SU-DHL-6 (cell line): ENCODE data around the gene AFG1L.

Experiments
- H2AFZ ChIP-seq: fragments of 200-600 bp; sonication (generic); 2 replicates; pipeline ENCODE4 v1.6.1; 2014; ENCODE audit warnings: low read depth, mild to moderate bottlenecking, moderate library complexity, mixed read lengths, antibody characterized with exemption, low read length; ENCODE audit not compliant: severe bottlenecking
- H3F3A ChIP-seq: fragments of 200-600 bp; shearing (Covaris generic); 2 replicates; pipeline ENCODE4 v1.6.0; 2016; ENCODE audit warnings: antibody characterized with exemption, mild to moderate bottlenecking; ENCODE audit not compliant: insufficient read depth
- H3K27ac ChIP-seq: fragments of 200-600 bp; sonication (generic); 2 replicates; pipeline ENCODE4 v1.5.1; 2016; ENCODE audit warnings: low read depth, mild to moderate bottlenecking, low read length, moderate library complexity, mixed read lengths
- H3K27me3 ChIP-seq: fragments of 200-600 bp; sonication (generic), shearing (Covaris generic); 2 replicates; pipeline ENCODE4 v1.6.0; 2014; ENCODE audit warnings: mild to moderate bottlenecking, low read length
- H3K36me3 ChIP-seq: fragments of 200-600 bp; sonication (generic); 2 replicates; pipeline ENCODE4 v1.6.1; 2014; ENCODE audit warnings: mild to moderate bottlenecking, low read length, mixed read lengths
- H3K4me2 ChIP-seq: fragments of 300-600, 200-600 bp; shearing (Covaris generic), sonication (generic); 2 replicates; pipeline ENCODE4 v1.6.0; 2014; ENCODE audit warnings: low read length, low read depth, mild to moderate bottlenecking; ENCODE audit not compliant: poor library complexity, severe bottlenecking
- H3K4me3 ChIP-seq: fragments of 200-600 bp; sonication (generic); 2 replicates; pipeline ENCODE4 v1.5.1; 2014; ENCODE audit warnings: antibody characterized with exemption, low read length, mild to moderate bottlenecking, mixed read lengths; ENCODE audit not compliant: insufficient read depth, poor library complexity, severe bottlenecking
- H3K79me2 ChIP-seq: fragments of 200-600 bp; sonication (generic); 2 replicates; pipeline ENCODE4 v1.6.1; 2014; ENCODE audit warnings: mild to moderate bottlenecking, low read length, moderate library complexity; ENCODE audit not compliant: insufficient read depth
- H3K9ac ChIP-seq: fragments of 200-600 bp; sonication (generic); 2 replicates; pipeline ENCODE4 v1.7.0; 2014; ENCODE audit warnings: mild to moderate bottlenecking, low read length
- H3K9me2 ChIP-seq: fragments of 200-600 bp; sonication (generic); replicated peaks from 2 replicates; pipeline ENCODE4 v1.6.1; 2014; ENCODE audit warnings: low read length; ENCODE audit not compliant: insufficient read depth
- H3K9me3 ChIP-seq: fragments of 200-600 bp; sonication (generic); 2 replicates; pipeline ENCODE4 v1.6.1; 2014; ENCODE audit warnings: low read length, mixed read lengths; ENCODE audit not compliant: insufficient read depth
- H4K20me1 ChIP-seq: fragments of 200-600 bp; sonication (generic); 2 replicates; pipeline ENCODE4 v1.6.1; 2014; ENCODE audit warnings: low read depth, mild to moderate bottlenecking, antibody characterized with exemption, low read length, moderate library complexity, mixed read lengths
- EZH2phosphoT487 ChIP-seq: fragments of 200-600 bp; sonication (generic), shearing (Covaris generic); conservative IDR thresholded peaks from 2 replicates; pipeline ENCODE4 v1.6.1; 2018; ENCODE audit warnings: mild to moderate bottlenecking, antibody characterized with exemption, low read length, moderate library complexity, mixed read lengths
- TF ChIP-seq, protein P1 (sequence below): fragments of 200-600 bp; sonication (generic); IDR thresholded peaks from one replicate; pipeline ENCODE4 v1.5.1; 2017; ENCODE audit warnings: antibody characterized with exemption, mild to moderate bottlenecking, low read length, moderate library complexity; ENCODE audit not compliant: insufficient read depth, poor library complexity, severe bottlenecking

The AFG1L gene

DNA sequence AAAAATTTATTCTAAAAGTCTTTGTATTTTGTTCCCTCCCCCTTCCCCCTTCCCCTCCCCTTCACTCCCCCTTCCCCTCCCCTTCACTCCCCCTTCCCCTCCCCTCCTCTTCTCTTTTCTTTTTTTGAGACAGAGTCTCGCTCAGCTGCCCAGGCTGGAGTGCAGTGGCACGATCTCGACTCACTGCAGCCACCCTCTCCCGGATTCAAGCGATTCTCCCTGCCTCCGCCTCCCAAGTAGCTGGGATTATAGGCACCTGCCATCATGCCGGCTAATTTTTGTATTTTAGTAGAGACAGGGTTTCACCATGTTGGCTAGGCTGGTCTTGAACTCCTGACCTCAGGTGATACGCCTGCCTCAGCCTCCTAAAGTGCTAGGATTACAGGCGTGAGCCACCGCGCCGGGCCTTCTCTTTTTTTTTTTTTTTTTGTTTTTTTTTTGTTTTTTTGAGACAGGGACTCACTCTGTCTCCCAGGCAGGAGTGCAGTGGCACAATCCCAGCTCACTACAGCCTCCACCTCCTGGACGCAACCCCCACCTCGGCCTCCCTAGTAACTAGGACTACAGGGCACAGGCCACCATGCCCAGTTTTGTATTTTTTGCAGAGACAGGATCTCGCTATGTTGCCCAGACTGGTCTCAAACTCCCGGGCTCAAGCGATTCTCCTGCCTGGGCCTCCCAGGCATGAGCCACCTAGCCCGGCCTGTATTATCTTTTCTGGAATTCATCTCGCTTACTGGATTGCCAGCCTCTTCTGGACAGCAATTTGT is 1.1 kb upstream of the AFG1L start:
- no peaks in the 10 kb centered on the region for H4K20me1 ChIP-seq
- H3K9me3 ChIP-seq: no peaks in the 10 kb centered on the region
- peak overlapping the region; percentile 98 for H2AFZ ChIP-seq
- peak overlapping the region; percentile 72 for H3K4me2 ChIP-seq
- H3K79me2 ChIP-seq: peaks cover 3% of the 10 kb centered on the region; the same call in 1 of the 2 replicates
- peak overlapping the region; percentile 82 for H3K4me3 ChIP-seq
- H3K36me3 ChIP-seq: no peaks in the 10 kb centered on the region
- no peaks in the 10 kb centered on the region for H3K9me2 ChIP-seq
- no peak overlapping the region for H3K9ac ChIP-seq
- H3K27ac ChIP-seq: no peak overlapping the region
- H3F3A ChIP-seq: peaks cover 14% of the 10 kb centered on the region; the same call in 1 of the 2 replicates
- H3K27me3 ChIP-seq: no peaks in the 10 kb centered on the region
- TF ChIP-seq, protein P1, sequence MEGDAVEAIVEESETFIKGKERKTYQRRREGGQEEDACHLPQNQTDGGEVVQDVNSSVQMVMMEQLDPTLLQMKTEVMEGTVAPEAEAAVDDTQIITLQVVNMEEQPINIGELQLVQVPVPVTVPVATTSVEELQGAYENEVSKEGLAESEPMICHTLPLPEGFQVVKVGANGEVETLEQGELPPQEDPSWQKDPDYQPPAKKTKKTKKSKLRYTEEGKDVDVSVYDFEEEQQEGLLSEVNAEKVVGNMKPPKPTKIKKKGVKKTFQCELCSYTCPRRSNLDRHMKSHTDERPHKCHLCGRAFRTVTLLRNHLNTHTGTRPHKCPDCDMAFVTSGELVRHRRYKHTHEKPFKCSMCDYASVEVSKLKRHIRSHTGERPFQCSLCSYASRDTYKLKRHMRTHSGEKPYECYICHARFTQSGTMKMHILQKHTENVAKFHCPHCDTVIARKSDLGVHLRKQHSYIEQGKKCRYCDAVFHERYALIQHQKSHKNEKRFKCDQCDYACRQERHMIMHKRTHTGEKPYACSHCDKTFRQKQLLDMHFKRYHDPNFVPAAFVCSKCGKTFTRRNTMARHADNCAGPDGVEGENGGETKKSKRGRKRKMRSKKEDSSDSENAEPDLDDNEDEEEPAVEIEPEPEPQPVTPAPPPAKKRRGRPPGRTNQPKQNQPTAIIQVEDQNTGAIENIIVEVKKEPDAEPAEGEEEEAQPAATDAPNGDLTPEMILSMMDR: no peak
- no peak for TF ChIP-seq EZH2phosphoT487

- Histone ChIP-seq H3K79me2 (peaks cover 3% of the 10 kb centered on the region; the same call in 1 of the 2 replicates), H3K4me3 (peak overlapping the region; percentile 82), H3K9ac (peak overlapping the region; percentile 89), H4K20me1 (no peaks in the 10 kb centered on the region), H3K27me3 (no peaks in the 10 kb centered on the region), H3K9me3 (no peaks in the 10 kb centered on the region), H3F3A (peaks cover 14% of the 10 kb centered on the region; the same call in 1 of the 2 replicates), H3K36me3 (no peaks in the 10 kb centered on the region), H3K9me2 (no peaks in the 10 kb centered on the region), H2AFZ (peak overlapping the region; percentile 98), H3K27ac (peak overlapping the region; percentile 70), H3K4me2 (peak overlapping the region; percentile 72)
- no peak for TF ChIP-seq EZH2phosphoT487
- TF ChIP-seq, protein P1: no peak
Observed at GRCh38 chr6:108294297-108294726, 542 bp upstream of the AFG1L start.

DNA sequence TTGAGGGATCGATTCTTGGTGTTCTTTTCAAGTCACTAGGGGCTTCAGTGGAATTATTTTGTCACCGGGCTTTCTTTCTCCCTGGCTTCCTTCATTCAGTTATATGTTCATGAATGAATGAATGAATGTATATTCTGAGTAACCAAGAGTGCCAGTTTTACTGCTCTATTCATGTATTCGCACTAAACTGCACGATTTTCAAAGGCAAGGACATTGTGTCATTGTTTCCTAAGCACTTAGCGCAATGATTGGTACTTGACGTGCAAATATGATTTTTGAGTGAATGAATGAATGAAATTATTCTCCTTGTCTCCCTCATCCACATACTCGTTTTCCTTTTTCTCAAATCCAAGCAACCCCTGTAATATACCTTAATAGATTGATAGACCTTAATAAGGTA is 822 bp downstream of the AFG1L start:
- TF ChIP-seq, protein P1: no peak
- Histone ChIP-seq H3K27ac (no peak overlapping the region), H3K9me2 (no peaks in the 10 kb centered on the region), H3K9me3 (no peaks in the 10 kb centered on the region), H4K20me1 (no peaks in the 10 kb centered on the region), H3K4me3 (peak overlapping the region; percentile 82), H3K9ac (peak overlapping the region; percentile 89), H3K79me2 (peaks cover 3% of the 10 kb centered on the region; the same call in 1 of the 2 replicates), H2AFZ (peak overlapping the region; percentile 98), H3F3A (peaks cover 14% of the 10 kb centered on the region; the same call in 1 of the 2 replicates), H3K4me2 (peak overlapping the region; percentile 72), H3K36me3 (no peaks in the 10 kb centered on the region), H3K27me3 (no peaks in the 10 kb centered on the region)
